Activated T-helper 1 cell treated with anti-CD3 and anti-CD28 coated beads, Interleukin-12 subunit alpha, Interleukin-12 subunit beta, Interleukin-2, Interleukin-4 antibody, amounts not matched to agents 30 ng/mL and 10 ng/mL and 1 ng/mL, durations not matched to agents 14 hours and 24 hours and 36 hours (primary cell): Measurements from ENCODE around the gene TPM1. TPM values are rescaled to one million over a fixed set of nuclear protein-coding genes. Genes with fewer than 3 reads are reported as not detected.

ENCODE experiments used
- DNase-seq: peaks from one replicate; pipeline ENCODE4 v3.0.0; 2021; ENCODE audit warnings: low spot score
- H3K27ac Mint-ChIP-seq: one replicate; pipeline ENCODE4 v1.8.0; 2021; ENCODE audit warnings: mild to moderate bottlenecking, mixed read lengths
- H3K27me3 Mint-ChIP-seq: one replicate; pipeline ENCODE4 v1.8.0; 2022; ENCODE audit warnings: mild to moderate bottlenecking, moderate library complexity, mixed read lengths; ENCODE audit not compliant: insufficient read depth
- H3K36me3 Mint-ChIP-seq: one replicate; pipeline ENCODE4 v1.8.0; 2021; ENCODE audit warnings: low read depth, mixed read lengths
- H3K4me1 Mint-ChIP-seq: one replicate; pipeline ENCODE4 v1.8.0; 2021; ENCODE audit warnings: low read depth, mixed read lengths
- H3K4me3 Mint-ChIP-seq: one replicate; pipeline ENCODE4 v1.8.0; 2021; ENCODE audit warnings: mild to moderate bottlenecking, moderate library complexity, mixed read lengths
- H3K9me3 Mint-ChIP-seq: one replicate; pipeline ENCODE4 v1.8.0; 2021; ENCODE audit warnings: mixed read lengths
- intact Hi-C: fragments of 100-400 bp; cut with micrococcal nuclease; formaldehyde crosslinking; loops from one replicate; pipeline ENCODE4 v1.15.1; 2024
- total RNA-seq: library from RNA; stranded (reverse); gene quantifications from 2 replicates; pipeline ENCODE4 v1.2.3, GENCODE V29; 2022

TPM1 gene
- total RNA-seq, 1 donor from 2014 or later, result 9.3 TPM

DNA sequence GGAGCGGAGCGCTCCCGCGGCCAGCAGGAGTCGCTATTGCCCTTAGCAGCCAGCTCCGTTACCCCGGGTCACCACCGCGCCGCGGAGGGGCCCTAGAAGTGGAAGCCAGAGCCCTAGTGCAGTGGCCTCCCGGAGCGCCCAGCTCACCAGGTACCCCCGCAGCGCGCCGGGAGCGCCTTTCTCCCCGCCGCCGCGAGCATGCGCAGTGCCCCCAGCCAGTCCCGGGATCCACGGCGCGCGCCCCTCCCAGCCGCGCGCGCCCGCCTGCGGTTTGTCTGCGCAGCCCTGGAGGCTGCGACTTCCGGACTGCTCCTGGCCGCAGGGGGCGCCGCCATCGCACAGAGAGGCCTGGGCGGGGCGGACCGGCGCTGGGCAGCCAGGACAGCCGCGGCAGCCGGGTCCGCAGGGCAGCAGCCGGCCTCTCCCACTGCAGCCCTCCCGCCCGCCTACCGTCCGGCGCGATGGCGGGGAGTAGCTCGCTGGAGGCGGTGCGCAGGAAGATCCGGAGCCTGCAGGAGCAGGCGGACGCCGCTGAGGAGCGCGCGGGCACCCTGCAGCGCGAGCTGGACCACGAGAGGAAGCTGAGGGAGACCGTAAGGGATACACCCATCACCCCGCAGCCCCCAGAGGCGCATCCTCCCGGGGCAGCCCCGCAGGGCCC, 5.7 kb downstream of the TPM1 start:
- H3K9me3 Mint-ChIP-seq, result no peaks in the 10 kb centered on the region
- H3K4me1 Mint-ChIP-seq, result peaks cover 20% of the 10 kb centered on the region
- DNase-seq, result peak; percentile 79
- no peak overlapping the region for H3K27ac Mint-ChIP-seq
- no peaks in the 10 kb centered on the region for H3K36me3 Mint-ChIP-seq
- H3K27me3 Mint-ChIP-seq, result peaks cover 55% of the 10 kb centered on the region
- intact Hi-C loops, result loop anchor here (1.0 to 5.0 kb wide), 3 partner anchors 45 to 355 kb away; partner anchors contain the start of gene APH1B
- H3K4me3 Mint-ChIP-seq, result peak overlapping the region; percentile 92

DNA sequence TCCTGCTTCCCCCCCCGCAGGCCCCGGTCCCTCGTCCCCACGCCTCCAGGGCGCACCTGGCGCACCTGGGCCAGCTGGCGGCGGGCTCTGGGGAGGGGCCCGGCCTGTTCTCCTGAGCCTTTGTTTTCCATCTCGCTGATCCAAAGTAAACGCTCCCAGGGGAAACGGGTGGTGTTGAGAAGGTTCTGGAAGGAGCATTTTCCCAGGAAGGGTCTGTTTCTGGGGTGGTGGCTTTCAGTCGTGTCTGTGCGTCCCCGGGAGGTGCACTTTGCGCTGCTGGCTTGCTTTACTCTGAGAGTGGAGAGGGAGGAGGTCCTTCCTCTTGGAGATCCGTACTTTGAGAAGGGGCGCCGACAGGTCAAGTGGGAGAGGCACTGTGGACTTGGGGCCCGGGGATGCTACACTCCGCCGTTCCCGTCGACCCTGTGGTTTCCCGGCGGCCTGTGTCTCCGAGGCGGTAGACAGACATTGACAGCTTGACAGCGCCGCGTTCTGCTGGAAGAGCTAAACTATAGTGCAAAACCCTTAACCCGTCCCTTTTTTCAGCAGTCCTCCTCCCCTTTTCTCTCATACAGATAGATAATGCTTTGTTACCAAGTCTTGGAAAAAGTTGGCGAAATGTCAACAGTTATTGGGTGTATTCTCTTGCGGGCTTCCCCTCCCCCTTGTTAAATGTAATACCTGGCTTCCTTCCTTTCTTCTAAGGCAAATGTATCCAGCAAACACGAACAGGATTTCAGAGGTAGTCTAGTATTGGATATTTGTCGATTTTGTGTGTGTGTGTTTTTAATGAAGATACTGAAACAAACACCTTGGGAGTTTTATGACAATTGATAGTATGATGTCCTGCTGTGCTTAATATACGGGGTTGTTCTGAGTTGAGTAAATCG, 6.5 kb downstream of the TPM1 start:
- peak overlapping the region; percentile 92 for H3K4me3 Mint-ChIP-seq
- intact Hi-C loops, result loop anchor here (1.0 to 5.0 kb wide), 4 partner anchors 44 to 354 kb away; partner anchors contain the start of genes APH1B and LACTB
- no peaks in the 10 kb centered on the region for H3K9me3 Mint-ChIP-seq
- no peaks in the 10 kb centered on the region for H3K36me3 Mint-ChIP-seq
- DNase-seq, result peak; percentile 14
- H3K27ac Mint-ChIP-seq, result peak overlapping the region; percentile 61
- peaks cover 49% of the 10 kb centered on the region for H3K27me3 Mint-ChIP-seq
- peaks cover 20% of the 10 kb centered on the region for H3K4me1 Mint-ChIP-seq

DNA sequence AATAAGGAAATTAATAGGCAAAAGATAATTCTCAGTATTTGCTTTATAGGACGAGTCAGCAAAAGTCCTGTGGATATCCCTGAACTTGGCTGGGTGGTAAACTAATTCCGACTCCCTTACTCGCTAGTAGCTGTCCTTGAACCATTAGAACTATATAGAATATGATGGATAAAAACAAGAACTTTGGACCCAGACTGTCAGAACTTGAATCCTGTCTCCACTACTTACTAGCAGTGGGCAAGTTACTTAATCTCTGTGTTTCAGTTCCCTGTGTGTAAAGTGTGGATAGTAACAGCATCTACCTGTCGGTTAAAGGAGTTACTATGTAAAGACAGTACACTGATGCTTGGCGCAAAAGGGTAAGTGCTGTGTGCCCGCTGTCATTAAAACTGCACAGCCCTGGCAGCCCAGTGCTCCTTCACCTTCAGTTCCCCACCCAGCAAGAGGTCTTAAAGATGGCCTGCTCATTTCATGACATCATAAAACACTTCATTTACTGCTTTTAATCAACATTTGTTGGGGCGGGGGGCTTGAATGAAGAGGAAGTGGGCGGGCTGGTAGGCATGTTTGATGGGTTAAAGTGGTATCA, 7.3 kb downstream of the TPM1 start:
- Mint-ChIP-seq H3K36me3 (no peaks in the 10 kb centered on the region), H3K9me3 (no peaks in the 10 kb centered on the region), H3K4me3 (peak overlapping the region; percentile 58), H3K27ac (no peak overlapping the region), H3K27me3 (peaks cover 40% of the 10 kb centered on the region), H3K4me1 (peaks cover 20% of the 10 kb centered on the region)
- DNase-seq, result no peak
- intact Hi-C loops, result loop anchor here (1.0 to 5.0 kb wide), 3 partner anchors 71 to 353 kb away; partner anchors contain the start of genes APH1B and LACTB

DNA sequence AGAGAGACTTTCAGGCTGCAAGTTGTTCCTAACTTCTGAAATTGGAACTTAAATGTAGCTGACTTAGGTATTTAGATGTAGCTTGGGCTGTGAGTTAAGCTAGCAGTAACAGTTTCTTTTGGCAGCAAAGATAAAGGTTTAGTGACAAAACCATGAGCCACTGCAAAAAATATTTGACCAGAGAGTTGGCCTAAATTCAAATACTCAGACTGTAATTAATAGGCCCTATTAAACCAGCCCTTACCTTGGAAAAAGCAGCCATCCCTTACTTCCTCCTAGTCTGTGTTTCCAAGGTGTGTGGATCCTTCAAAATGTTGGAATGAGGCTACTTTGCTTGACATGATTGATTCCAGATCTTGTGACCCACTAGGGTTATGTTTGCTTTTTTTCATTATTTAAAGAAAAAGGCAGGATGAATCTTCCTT, 8.2 kb downstream of the TPM1 start:
- no peak overlapping the region for H3K4me3 Mint-ChIP-seq
- intact Hi-C loops, result no loop called here
- peaks cover 20% of the 10 kb centered on the region for H3K4me1 Mint-ChIP-seq
- no peak for DNase-seq
- no peaks in the 10 kb centered on the region for H3K36me3 Mint-ChIP-seq
- H3K27me3 Mint-ChIP-seq, result peaks cover 32% of the 10 kb centered on the region
- H3K27ac Mint-ChIP-seq, result no peak overlapping the region
- no peaks in the 10 kb centered on the region for H3K9me3 Mint-ChIP-seq

DNA sequence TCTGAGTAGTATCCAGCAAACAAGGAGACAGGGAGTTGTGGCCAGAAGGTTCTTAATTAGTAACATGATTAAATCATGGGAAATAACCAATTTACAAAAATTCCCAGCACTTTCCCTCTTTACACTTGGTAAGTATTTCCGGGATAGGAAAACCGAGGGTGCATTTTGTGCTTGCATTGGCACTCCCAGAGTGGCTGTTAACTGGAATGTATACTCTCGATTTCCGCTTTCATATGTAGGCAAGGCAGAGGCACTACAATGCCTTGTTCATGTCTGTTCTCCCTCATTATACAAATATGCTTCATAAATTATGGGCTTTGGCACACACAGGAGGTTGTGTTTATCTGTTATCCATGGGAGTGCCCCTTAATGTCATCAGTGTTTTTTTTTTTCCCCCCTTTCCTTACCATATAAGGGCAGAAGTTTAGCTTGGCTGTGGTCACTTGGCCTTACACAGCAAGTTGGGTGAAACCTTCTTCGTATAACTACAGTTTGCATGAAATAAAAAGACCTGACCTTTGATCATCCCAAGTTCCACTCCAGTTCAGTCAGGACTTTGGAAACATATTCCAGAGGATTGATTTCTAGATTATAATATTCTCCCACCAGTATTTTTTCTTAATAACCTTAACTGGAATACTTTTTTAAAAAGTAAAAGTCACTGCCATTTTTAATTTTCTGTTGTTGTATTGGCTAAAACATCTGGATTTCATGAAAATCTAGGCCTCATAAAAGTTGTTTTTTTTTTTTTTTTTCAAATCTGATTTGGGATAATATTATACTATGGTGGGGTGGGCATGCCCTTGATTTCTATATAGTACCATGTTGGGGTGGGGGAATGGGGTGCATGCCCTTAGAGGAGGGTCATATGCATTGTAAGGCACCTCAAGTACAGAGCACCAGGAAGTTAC, 8.9 kb downstream of the TPM1 start:
- Mint-ChIP-seq H3K9me3 (no peaks in the 10 kb centered on the region), H3K4me1 (peaks cover 20% of the 10 kb centered on the region), H3K36me3 (no peaks in the 10 kb centered on the region), H3K27ac (no peak overlapping the region), H3K27me3 (peaks cover 26% of the 10 kb centered on the region), H3K4me3 (no peak overlapping the region)
- intact Hi-C loops, result no loop called here
- no peak for DNase-seq

DNA sequence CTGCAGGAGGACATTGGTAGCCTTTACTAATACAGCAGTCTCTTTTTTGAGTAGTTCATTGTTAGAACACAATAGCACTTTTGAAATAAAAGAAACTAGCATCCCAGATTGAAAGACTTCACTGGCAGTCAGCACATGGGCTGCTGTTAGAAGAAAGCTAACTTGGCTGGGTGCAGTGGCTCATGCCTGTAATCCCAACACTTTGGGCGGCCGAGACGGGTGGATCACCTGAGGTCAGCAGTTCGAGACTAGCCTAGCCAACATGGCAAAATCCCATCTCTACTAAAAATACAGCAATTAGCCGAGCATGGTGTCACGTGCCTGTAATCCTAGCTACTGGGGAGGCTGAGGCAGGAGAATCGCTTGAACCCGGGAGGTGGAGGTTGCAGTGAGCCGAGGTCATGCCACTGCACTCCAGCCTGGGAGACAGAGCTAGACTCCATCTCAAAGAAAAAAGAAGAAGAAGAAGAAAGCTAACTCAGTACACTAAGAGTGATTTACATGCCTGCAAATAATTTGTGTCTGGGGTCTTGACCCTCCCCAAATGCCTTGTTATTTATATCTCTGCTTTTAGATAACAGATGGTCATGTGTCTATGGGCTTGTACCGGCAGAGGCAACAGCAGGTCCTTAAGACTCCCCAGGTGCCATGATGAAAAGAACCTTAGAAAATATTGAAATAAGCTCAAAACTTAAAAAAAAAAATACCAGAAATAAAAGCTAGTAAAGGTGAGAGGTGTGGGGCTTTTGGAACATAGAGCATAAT, 9.7 kb downstream of the TPM1 start:
- intact Hi-C loops, result no loop called here
- no peak for DNase-seq
- Mint-ChIP-seq H3K36me3 (no peaks in the 10 kb centered on the region), H3K4me3 (no peak overlapping the region), H3K9me3 (no peaks in the 10 kb centered on the region), H3K27me3 (peaks cover 19% of the 10 kb centered on the region), H3K27ac (no peak overlapping the region), H3K4me1 (peaks cover 20% of the 10 kb centered on the region)

DNA sequence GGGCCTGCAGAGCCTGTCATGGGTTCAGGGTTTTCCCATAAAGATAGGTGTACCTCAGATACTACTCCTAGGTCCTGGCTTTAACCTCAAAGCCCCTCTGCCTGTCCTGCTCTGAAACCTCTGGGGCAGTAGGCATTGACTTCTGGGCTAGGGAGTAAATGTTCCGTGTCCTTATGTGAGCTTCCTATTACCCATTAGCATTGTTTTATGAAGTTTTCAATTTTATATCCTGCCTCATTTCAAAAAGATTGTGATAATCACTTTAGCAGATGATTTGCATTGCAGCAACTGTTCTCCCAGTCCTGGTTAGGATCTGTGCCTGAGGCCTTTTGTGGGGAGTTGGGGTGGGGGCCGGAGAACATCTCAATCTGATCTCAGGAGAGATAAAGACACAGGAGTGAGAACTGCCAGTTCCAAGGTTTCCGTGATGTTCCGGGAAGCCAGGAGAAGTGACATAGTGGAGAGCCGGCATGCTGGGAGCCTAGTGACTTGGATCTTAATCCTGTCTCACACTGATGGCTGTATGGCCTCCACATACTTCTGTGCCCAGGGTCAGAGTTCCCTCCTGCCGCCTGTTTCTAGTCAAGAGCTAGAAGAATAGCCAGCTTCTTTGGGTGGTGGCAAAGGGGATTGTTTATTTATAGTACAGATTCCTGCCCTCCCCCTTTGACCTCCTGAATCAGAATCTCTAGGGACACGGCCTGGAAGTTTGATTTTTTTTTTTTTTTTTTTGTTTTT, 10.6 kb downstream of the TPM1 start:
- Mint-ChIP-seq H3K4me1 (peaks cover 13% of the 10 kb centered on the region), H3K36me3 (no peaks in the 10 kb centered on the region), H3K9me3 (no peaks in the 10 kb centered on the region), H3K27me3 (peaks cover 12% of the 10 kb centered on the region), H3K27ac (no peak overlapping the region), H3K4me3 (no peak overlapping the region)
- intact Hi-C loops, result no loop called here
- DNase-seq, result no peak

DNA sequence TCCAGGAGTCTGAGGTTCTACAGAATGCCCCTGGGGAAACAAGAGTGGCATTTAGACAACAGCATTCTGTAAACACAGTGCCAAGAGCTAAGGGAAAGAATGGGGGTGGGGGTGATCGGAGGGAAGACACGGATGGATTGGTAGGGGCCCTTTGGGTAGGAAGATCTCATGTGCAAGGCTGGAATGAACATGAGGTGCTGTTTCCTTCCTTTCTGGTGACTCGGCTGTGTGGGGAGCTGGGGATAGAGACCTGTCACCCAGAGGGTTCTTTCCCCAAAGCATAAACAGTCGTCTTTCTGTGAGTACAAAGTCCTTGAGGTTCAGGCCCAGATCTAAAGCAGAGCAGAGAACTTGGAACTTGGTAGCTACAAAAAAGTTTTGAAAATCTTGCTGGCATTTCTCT, 11.7 kb downstream of the TPM1 start:
- Mint-ChIP-seq H3K9me3 (no peaks in the 10 kb centered on the region), H3K4me3 (no peak overlapping the region), H3K4me1 (peaks cover 7% of the 10 kb centered on the region), H3K27me3 (peaks cover 12% of the 10 kb centered on the region), H3K36me3 (no peaks in the 10 kb centered on the region), H3K27ac (no peak overlapping the region)
- intact Hi-C loops, result loop anchor here (1.0 kb wide), 1 partner anchor 136 kb away; no protein-coding TSS in a partner anchor
- DNase-seq, result no peak

DNA sequence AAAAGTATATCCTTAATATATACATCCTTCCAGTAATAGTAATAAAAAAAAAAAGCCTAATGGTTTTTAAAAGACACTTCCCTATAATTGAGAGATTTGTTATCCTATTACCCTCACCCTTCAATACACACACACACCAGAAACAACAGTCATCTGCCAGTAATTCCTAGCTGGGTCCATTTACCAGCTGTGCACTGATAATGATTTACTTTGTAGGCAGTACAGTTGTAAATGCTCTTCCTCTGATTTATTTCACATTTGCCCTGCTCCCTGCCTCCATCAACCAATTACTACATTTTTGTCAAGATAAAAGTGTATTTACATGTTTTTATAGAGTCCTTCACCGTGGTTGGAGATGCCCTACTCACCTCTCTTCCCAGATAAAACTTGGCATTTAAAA, 12.4 kb downstream of the TPM1 start:
- DNase-seq, result no peak
- Mint-ChIP-seq H3K9me3 (no peaks in the 10 kb centered on the region), H3K4me1 (peaks cover under 1% of the 10 kb centered on the region), H3K36me3 (no peaks in the 10 kb centered on the region), H3K27me3 (peaks cover 8% of the 10 kb centered on the region), H3K4me3 (no peak overlapping the region), H3K27ac (no peak overlapping the region)
- intact Hi-C loops, result loop anchor here (1.0 kb wide), 1 partner anchor 135 kb away; no protein-coding TSS in a partner anchor

DNA sequence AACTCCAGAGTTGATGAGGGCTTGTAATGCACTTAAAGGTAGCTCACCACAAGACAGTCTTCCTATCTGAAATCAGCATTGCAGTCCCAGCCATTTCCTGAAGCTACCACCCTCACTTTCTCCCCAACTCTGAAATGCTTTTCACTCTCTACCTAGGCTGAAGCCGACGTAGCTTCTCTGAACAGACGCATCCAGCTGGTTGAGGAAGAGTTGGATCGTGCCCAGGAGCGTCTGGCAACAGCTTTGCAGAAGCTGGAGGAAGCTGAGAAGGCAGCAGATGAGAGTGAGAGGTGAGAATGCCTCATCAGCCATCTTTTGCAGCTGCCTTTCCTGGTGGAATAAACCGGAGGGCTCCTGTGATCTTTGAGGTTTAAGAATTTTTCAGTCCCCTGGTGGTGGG, 14.3 kb downstream of the TPM1 start:
- H3K9me3 Mint-ChIP-seq, result no peaks in the 10 kb centered on the region
- no peaks in the 10 kb centered on the region for H3K27me3 Mint-ChIP-seq
- no peak overlapping the region for H3K27ac Mint-ChIP-seq
- no peak overlapping the region for H3K4me3 Mint-ChIP-seq
- no peaks in the 10 kb centered on the region for H3K4me1 Mint-ChIP-seq
- no peaks in the 10 kb centered on the region for H3K36me3 Mint-ChIP-seq
- intact Hi-C loops, result no loop called here
- no peak for DNase-seq
